Activated effector memory CD4-positive, alpha-beta T cell treated with Interleukin-2 at 50 U/mL for 16 hours (primary cell): Measurements from ENCODE around the gene PCP2.
A peak's percentile ranks its signal among the peaks of the same experiment; 100 is the strongest.

Experiments used
- DNase-seq: peaks from one replicate; pipeline ENCODE4 v3.0.0-alpha.2; 2020

PCP2 gene

DNA sequence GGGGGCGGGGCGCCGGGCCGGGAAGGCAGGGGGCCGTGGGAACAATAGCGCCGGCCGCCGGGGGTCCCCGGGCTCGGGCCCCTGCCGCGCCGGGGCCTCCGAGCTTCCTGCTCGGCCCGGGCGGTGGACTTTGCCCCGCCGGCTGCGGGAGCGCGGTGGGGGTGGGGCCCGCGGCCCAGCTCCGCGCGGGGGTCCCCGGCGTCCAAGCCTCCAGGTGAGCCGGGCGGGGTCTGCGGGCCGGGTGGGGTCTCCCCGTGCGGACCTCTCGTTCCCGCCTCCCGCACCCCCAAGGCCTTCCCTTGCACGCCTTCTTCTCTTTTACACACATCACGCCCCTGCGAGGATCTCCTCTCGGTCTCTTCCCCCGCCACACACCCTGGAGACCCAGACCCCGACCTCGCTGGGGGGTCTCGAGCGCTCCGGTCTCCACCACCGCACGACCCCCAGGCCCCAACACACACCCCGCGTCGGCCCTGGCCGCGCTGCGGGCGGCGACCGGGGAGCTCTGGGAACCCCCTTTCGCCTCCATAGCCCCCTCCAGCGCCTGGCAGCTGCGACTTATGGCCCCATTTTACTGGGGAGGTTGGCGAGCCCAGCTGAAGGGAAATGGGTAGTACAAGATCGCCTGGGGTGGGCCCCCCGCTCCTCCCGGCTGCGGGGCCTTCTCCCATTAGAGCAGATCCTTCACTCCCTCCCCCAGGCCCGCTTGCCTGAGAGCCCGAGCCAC lies 37.1 kb downstream of the PCP2 start:
- DNase-seq = no peak

GRCh38 chr19:7595466-7596133 lies 37.9 kb downstream of the PCP2 start, which contains the start of gene CAMSAP3:
Gene CAMSAP3 (plus strand): TSS chr19:7595863. CDS start chr19:7596003, 140 bp downstream.
- peak; percentile 4 for DNase-seq

GRCh38 chr19:7590256-7590655 lies 43.3 kb downstream of the PCP2 start:
- no peak for DNase-seq

DNA sequence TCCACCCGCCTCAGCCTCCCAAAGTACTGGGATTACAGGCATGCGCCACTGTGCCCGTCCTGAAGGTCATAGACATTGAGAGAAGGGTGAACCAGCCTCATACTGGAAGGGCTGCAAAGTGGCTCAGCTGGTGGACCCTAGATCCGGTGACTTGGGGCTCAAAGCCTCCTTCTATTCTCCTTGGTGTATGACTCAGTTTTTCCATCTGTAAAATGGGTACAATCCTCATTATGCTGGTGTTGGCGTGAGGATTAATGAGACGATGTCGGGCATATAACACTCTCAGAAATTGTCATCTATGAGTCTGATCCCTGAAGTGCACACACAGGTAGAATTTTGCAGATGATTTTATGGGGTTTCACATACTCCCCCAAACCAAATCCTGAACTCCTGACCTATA lies 43.7 kb downstream of the PCP2 start:
- no peak for DNase-seq

DNA sequence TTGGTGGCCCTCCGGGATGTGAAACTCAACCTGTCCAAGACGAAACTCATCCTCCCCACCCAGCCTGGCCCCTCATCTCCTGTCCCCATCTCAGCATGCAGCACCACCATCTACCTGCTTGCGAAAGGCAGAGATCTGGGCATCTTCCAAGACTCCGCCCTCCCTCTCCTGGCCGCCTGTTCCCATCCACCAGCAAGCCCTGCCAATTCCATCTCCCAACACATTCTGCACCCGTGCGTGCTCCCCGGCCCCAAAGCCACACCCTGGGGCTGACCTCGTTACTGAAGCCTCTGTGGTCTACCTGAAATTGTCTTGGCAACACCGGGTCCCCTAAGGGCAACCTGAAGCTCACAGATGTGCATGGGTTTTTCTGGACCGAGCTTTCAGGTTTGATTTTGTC lies 51.1 kb downstream of the PCP2 start:
- no peak for DNase-seq
